ENCODE data around the gene ARHGEF19.

GRCh38 chr1:16252912-16253311 lies 40.5 kb upstream of the ARHGEF19 start:
- TF ChIP-seq GATA2 (IDR thresholded peaks at IDR 0.05; ENCODE audit: low read depth, low read length) (no peak), GATA3 (IDR thresholded peaks at IDR 0.05; ENCODE audit: low read depth, low read length) (no peak)

Data from SH-SY5Y (cell line).